Mammary epithelial cell (primary cell): ENCODE measurements around the gene C3orf62.

Experiments
- CTCF ChIP-seq, 2 donors: IDR thresholded peaks in 1 of 2; conservative IDR thresholded peaks in 1 of 2; 2 replicates each; pipeline ENCODE4 v1.5.1; 2011 to 2012; ENCODE audit warnings: inconsistent platforms in 2 of 2, low read length in 2 of 2, mild to moderate bottlenecking in 2 of 2, control low read depth in 1 of 2, low read depth in 1 of 2; ENCODE audit not compliant: insufficient read depth in 1 of 2; ENCODE audit errors: extremely low read depth in 1 of 2
- EZH2 ChIP-seq: IDR thresholded peaks from 2 replicates; pipeline ENCODE4 v1.6.1; 2012; ENCODE audit warnings: low read length, inconsistent platforms, borderline replicate concordance

DNA sequence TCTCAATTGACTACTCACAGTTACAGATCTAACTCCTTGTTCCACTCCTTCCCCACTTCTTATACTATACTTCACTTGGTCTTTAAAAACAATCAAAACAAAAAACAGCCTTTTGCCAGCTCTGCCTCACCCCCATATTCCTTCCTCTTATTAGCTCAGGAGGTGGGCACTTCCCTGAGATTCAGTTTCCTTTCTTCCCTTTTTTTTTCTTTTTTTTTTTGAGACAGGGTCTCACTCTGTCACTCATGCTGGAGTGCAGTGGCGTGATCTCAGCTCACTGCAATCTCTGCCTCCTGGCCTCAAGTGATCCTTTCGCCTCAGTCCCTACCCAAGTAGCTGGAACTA, 6.9 kb downstream of the C3orf62 start:
- TF ChIP-seq CTCF (conservative IDR thresholded peaks at IDR 0.05 in 1 of 2, IDR thresholded peaks at IDR 0.05 in 1 of 2; ENCODE audit: extremely low read depth in 1 of 2, insufficient read depth in 1 of 2, low read depth in 1 of 2, low read length in 2 of 2) (no peak), EZH2 (no peak)
